Measurements from ENCODE around the gene PRR29.

PRR29 gene

DNA sequence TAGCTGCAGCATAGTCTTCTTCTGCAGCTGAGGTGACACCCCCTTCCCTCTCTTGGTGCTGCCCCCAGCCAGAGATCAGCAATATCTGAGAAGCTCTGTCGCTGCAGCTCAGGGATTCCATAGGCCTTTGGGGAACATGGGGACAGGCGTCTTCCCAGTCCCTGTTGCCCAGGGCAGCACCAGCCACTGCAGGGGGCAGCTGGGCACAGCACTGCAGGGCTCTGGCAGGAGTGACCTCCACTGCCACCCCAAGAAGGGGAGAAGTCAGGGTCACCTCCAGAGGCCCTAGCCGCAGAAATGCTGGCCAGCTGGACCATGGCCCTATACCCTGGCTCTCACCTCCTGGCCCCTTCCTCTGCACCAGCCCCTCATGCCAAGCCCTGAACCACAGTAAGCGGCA, 42.4 kb upstream of the PRR29 start:
- Histone ChIP-seq H3K4me1 (ENCODE audit: low read length) (peaks cover 5% of the 10 kb centered on the region), H3K9ac (ENCODE audit: low read length) (no peak overlapping the region), H4K20me1 (ENCODE audit: insufficient read depth, low read length) (no peaks in the 10 kb centered on the region), H3K4me3 (ENCODE audit: low read length) (no peak overlapping the region), H3K9me2 (replicated peaks; ENCODE audit: insufficient read depth, low read length) (no peaks in the 10 kb centered on the region), H3K79me2 (ENCODE audit: low read length) (no peaks in the 10 kb centered on the region), H3K4me2 (ENCODE audit: low read depth, low read length) (no peak overlapping the region), H2AFZ (ENCODE audit: low read length) (no peak overlapping the region), H3K9me3 (replicated peaks; ENCODE audit: insufficient read depth, low read length) (no peaks in the 10 kb centered on the region), H3K27me3 (replicated peaks; ENCODE audit: insufficient read depth, low read length) (no peaks in the 10 kb centered on the region), H3K36me3 (replicated peaks; ENCODE audit: insufficient read depth, low read length) (no peaks in the 10 kb centered on the region), H3K27ac (ENCODE audit: low read length) (no peak overlapping the region), H3F3A (ENCODE audit: insufficient read depth, low read length) (no peaks in the 10 kb centered on the region)
- DNase-seq: no peak
- TF ChIP-seq EZH2 (optimal IDR thresholded peaks at IDR 0.05; ENCODE audit: low read depth, low read length) (no peak), EZH2phosphoT487 (IDR thresholded peaks at IDR 0.05; ENCODE audit: low read length) (no peak)
- TF ChIP-seq, protein P1, sequence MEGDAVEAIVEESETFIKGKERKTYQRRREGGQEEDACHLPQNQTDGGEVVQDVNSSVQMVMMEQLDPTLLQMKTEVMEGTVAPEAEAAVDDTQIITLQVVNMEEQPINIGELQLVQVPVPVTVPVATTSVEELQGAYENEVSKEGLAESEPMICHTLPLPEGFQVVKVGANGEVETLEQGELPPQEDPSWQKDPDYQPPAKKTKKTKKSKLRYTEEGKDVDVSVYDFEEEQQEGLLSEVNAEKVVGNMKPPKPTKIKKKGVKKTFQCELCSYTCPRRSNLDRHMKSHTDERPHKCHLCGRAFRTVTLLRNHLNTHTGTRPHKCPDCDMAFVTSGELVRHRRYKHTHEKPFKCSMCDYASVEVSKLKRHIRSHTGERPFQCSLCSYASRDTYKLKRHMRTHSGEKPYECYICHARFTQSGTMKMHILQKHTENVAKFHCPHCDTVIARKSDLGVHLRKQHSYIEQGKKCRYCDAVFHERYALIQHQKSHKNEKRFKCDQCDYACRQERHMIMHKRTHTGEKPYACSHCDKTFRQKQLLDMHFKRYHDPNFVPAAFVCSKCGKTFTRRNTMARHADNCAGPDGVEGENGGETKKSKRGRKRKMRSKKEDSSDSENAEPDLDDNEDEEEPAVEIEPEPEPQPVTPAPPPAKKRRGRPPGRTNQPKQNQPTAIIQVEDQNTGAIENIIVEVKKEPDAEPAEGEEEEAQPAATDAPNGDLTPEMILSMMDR (IDR thresholded peaks at IDR 0.05; ENCODE audit: low read length): no peak

DNA sequence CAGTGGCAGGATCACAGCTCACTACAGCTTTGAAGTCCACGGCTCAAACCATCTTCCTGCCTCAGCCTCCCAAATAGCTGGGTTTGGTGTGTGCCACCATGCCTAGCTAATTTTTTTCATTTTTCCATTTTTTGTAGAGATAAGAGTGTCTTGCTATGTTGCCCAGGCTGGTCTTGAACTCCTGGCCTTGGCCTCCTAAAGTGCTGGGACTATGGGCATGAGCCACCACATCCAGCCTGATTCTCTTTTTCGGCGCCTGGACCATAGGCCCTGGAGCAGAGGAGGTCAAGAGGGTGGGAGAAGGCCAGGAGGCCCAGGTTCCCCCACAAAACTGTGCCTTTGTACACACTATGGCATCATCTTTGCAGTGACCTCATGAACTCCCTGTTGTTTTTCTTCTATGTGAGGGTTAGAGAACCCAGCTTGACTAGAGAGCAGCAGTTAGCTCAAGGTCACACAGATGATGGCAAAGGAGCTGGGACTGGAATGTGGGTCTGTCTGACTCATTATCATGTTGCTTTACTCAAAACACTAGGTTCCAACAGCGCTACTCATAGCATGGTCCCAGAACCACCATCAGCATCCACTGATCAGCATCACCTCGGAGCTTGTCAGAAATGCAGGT, 41.7 kb upstream of the PRR29 start:
- H3K79me2 ChIP-seq (ENCODE audit: low read length): no peaks in the 10 kb centered on the region
- H3K27ac ChIP-seq (ENCODE audit: low read length): no peak overlapping the region
- no peak overlapping the region for H3K9ac ChIP-seq (ENCODE audit: low read length)
- TF ChIP-seq, protein P1 (IDR thresholded peaks at IDR 0.05; ENCODE audit: low read length): no peak
- no peak for TF ChIP-seq EZH2 (optimal IDR thresholded peaks at IDR 0.05; ENCODE audit: low read depth, low read length)
- TF ChIP-seq EZH2phosphoT487 (IDR thresholded peaks at IDR 0.05; ENCODE audit: low read length): no peak
- no peaks in the 10 kb centered on the region for H3K9me3 ChIP-seq (replicated peaks; ENCODE audit: insufficient read depth, low read length)
- no peaks in the 10 kb centered on the region for H3K9me2 ChIP-seq (replicated peaks; ENCODE audit: insufficient read depth, low read length)
- no peak for DNase-seq
- H3F3A ChIP-seq (ENCODE audit: insufficient read depth, low read length): no peaks in the 10 kb centered on the region
- no peak overlapping the region for H3K4me3 ChIP-seq (ENCODE audit: low read length)
- no peaks in the 10 kb centered on the region for H3K36me3 ChIP-seq (replicated peaks; ENCODE audit: insufficient read depth, low read length)
- H2AFZ ChIP-seq (ENCODE audit: low read length): no peak overlapping the region
- H4K20me1 ChIP-seq (ENCODE audit: insufficient read depth, low read length): no peaks in the 10 kb centered on the region
- H3K4me1 ChIP-seq (ENCODE audit: low read length): peaks cover 10% of the 10 kb centered on the region
- no peak overlapping the region for H3K4me2 ChIP-seq (ENCODE audit: low read depth, low read length)
- H3K27me3 ChIP-seq (replicated peaks; ENCODE audit: insufficient read depth, low read length): no peaks in the 10 kb centered on the region

DNA sequence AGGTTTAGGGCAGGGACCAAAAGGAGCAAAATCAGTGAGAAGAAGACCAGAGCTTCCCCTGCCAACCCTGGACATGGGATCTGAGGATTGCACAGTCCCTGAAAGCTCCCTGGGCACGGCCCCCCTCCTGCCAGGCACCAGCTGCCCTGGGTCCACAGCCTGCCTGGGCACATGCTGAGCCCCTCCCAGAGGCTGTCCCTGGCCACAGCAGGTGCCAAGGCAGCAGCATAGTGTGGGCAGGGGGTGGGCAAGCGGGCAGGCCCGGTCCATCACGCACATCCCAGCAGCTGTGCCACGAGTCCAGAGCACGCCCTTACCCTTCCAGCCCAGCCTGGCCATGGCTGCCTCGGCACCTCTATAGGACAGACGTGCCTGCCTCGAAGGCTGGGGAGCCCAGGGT, 38.1 kb upstream of the PRR29 start:
- TF ChIP-seq EZH2phosphoT487 (IDR thresholded peaks at IDR 0.05; ENCODE audit: low read length) (no peak), EZH2 (optimal IDR thresholded peaks at IDR 0.05; ENCODE audit: low read depth, low read length) (no peak)
- TF ChIP-seq, protein P1 (IDR thresholded peaks at IDR 0.05; ENCODE audit: low read length): no peak
- Histone ChIP-seq H3K36me3 (replicated peaks; ENCODE audit: insufficient read depth, low read length) (no peaks in the 10 kb centered on the region), H2AFZ (ENCODE audit: low read length) (no peak overlapping the region), H3K9me2 (replicated peaks; ENCODE audit: insufficient read depth, low read length) (no peaks in the 10 kb centered on the region), H3F3A (ENCODE audit: insufficient read depth, low read length) (peaks cover 6% of the 10 kb centered on the region; the same call in 1 of the 2 replicates), H3K4me2 (ENCODE audit: low read depth, low read length) (no peak overlapping the region), H3K4me1 (ENCODE audit: low read length) (0 out of 2 replicates have a peak, but pooled peaks cover 5% of the 10 kb centered on the region), H3K27me3 (replicated peaks; ENCODE audit: insufficient read depth, low read length) (no peaks in the 10 kb centered on the region), H3K4me3 (ENCODE audit: low read length) (no peak overlapping the region), H4K20me1 (ENCODE audit: insufficient read depth, low read length) (no peaks in the 10 kb centered on the region), H3K9me3 (replicated peaks; ENCODE audit: insufficient read depth, low read length) (no peaks in the 10 kb centered on the region), H3K79me2 (ENCODE audit: low read length) (no peaks in the 10 kb centered on the region), H3K27ac (ENCODE audit: low read length) (no peak overlapping the region), H3K9ac (ENCODE audit: low read length) (no peak overlapping the region)
- DNase-seq: no peak

Data from MM.1S (cell line).